H1 (cell line): ENCODE measurements around the gene OCEL1. TPM values are rescaled to one million over a fixed set of nuclear protein-coding genes. Genes with fewer than 3 reads are reported as not detected.

Experiments used
- CTCF ChIA-PET: fragments of 300-600 bp; sonication (Branson Sonifier 250); formaldehyde crosslinking; loops from one replicate; lab custom pipeline; 2021; ENCODE audit not compliant: partially characterized antibody; lab: Charles Lee
- POLR2A ChIA-PET: fragments of 300-600 bp; sonication (Branson Sonifier 250); formaldehyde crosslinking; loops from one replicate; lab custom pipeline; 2021; ENCODE audit warnings: inconsistent platforms; ENCODE audit not compliant: partially characterized antibody; lab: Charles Lee
- DNase-seq, 2 experiments: peaks; one replicate each; pipeline versions ENCODE4 v3.0.0 to v3.0.0-alpha.2; 2010 to 2022; ENCODE audit warnings: low spot score in 2 of 2, low read depth in 1 of 2, mixed read lengths in 1 of 2
- FAIRE-seq: peaks from 2 replicates; lab custom pipeline; 2011; peaks lifted over from hg19 to GRCh38; lab: Jason Lieb, UNC
- H2AFZ ChIP-seq: 2 replicates; pipeline ENCODE4 v1.8.1; 2012; ENCODE audit warnings: low read length, inconsistent platforms
- H2AK5ac ChIP-seq: 2 replicates; pipeline ENCODE4 v1.6.1; 2013; ENCODE audit warnings: low read depth, low read length
- H2BK120ac ChIP-seq: replicated peaks from 2 replicates; pipeline ENCODE3; 2013; ENCODE audit warnings: low read depth, low read length, inconsistent platforms
- H2BK12ac ChIP-seq: 2 replicates; pipeline ENCODE4 v1.6.1; 2013; ENCODE audit warnings: low read depth, low read length
- H2BK15ac ChIP-seq: 2 replicates; pipeline ENCODE4 v1.6.1; 2013; ENCODE audit warnings: low read length
- H2BK20ac ChIP-seq: 2 replicates; pipeline ENCODE4 v1.6.1; 2013; ENCODE audit warnings: low read length
- H2BK5ac ChIP-seq: 2 replicates; pipeline ENCODE4 v1.6.1; 2013; ENCODE audit warnings: low read depth, low read length
- H3K14ac ChIP-seq: 2 replicates; pipeline ENCODE4 v1.6.1; 2013; ENCODE audit warnings: inconsistent platforms; ENCODE audit not compliant: insufficient read length
- H3K18ac ChIP-seq: 2 replicates; pipeline ENCODE4 v1.6.1; 2013; ENCODE audit warnings: low read length; ENCODE audit errors: extremely low read depth
- H3K23ac ChIP-seq: 2 replicates; pipeline ENCODE4 v1.6.1; 2013; ENCODE audit warnings: inconsistent platforms; ENCODE audit not compliant: insufficient read length
- H3K23me2 ChIP-seq: 2 replicates; pipeline ENCODE4 v1.6.1; 2013; ENCODE audit warnings: low read depth, low read length
- H3K27ac ChIP-seq: 2 replicates; pipeline ENCODE4 v1.6.1; 2011; ENCODE audit warnings: low read depth, low read length, inconsistent platforms
- H3K27me3 ChIP-seq, 4 experiments: replicated peaks in 1 of 4; 1 replicate in 1 of 4; 2 replicates in 3 of 4; pipeline versions ENCODE4 v1.6.1 to v1.8.1; 2011 to 2013; ENCODE audit warnings: low read length in 3 of 4, mild to moderate bottlenecking in 3 of 4, inconsistent platforms in 2 of 4, mixed read lengths in 2 of 4, moderate library complexity in 1 of 4; ENCODE audit not compliant: control insufficient read depth in 3 of 4, insufficient read depth in 3 of 4; ENCODE audit errors: extremely low read depth in 1 of 4
- H3K36me3 ChIP-seq, 4 experiments: 2 replicates each; pipeline versions ENCODE4 v1.6.1 to v1.8.1; 2011 to 2013; ENCODE audit warnings: mild to moderate bottlenecking in 4 of 4, low read length in 3 of 4, moderate library complexity in 2 of 4, control low read depth in 1 of 4, inconsistent platforms in 1 of 4; ENCODE audit not compliant: insufficient read depth in 4 of 4, control insufficient read depth in 2 of 4
- H3K4ac ChIP-seq: replicated peaks from 2 replicates; pipeline ENCODE3; 2013; ENCODE audit warnings: low read length, low read depth, mixed read lengths, inconsistent platforms; ENCODE audit not compliant: insufficient read length
- H3K4me1 ChIP-seq, 4 experiments: replicated peaks in 1 of 4; 1 replicate in 1 of 4; 2 replicates in 3 of 4; pipeline versions ENCODE4 v1.6.1 to v1.8.1; 2011 to 2013; ENCODE audit warnings: low read length in 3 of 4, inconsistent platforms in 2 of 4, mixed read lengths in 1 of 4; ENCODE audit not compliant: insufficient read depth in 4 of 4, control insufficient read depth in 3 of 4
- H3K4me2 ChIP-seq, 2 experiments: 2 replicates each; pipeline versions ENCODE4 v1.6.1 to v1.8.1; 2011 to 2013; ENCODE audit warnings: low read depth in 2 of 2, low read length in 2 of 2, control low read depth in 1 of 2, inconsistent platforms in 1 of 2, mild to moderate bottlenecking in 1 of 2; ENCODE audit not compliant: insufficient read depth in 1 of 2
- H3K4me3 ChIP-seq, 4 experiments: fragments of 200-600, 300-600 bp in 1 of 4; sonication (generic), shearing (Covaris generic), sonication (Bioruptor Twin) in 1 of 4; 2 replicates each; pipeline versions ENCODE4 v1.5.1 to v1.8.1; 2011 to 2016; ENCODE audit warnings: low read length in 4 of 4, low read depth in 3 of 4, control low read depth in 2 of 4, inconsistent platforms in 2 of 4, mild to moderate bottlenecking in 2 of 4, mixed read lengths in 1 of 4, moderate library complexity in 1 of 4; ENCODE audit not compliant: insufficient read depth in 2 of 4; ENCODE audit errors: extremely low read depth in 1 of 4
- H3K56ac ChIP-seq: replicated peaks from 2 replicates; pipeline ENCODE3; 2013; ENCODE audit warnings: low read depth, mild to moderate bottlenecking, mixed read lengths, low read length, inconsistent platforms; ENCODE audit not compliant: insufficient read length
- H3K79me1 ChIP-seq: 2 replicates; pipeline ENCODE4 v1.6.1; 2013; ENCODE audit warnings: low read depth, low read length, control low read depth
- H3K79me2 ChIP-seq, 2 experiments: 2 replicates each; pipeline versions ENCODE4 v1.6.1 to v1.8.1; 2012 to 2013; ENCODE audit warnings: low read length in 2 of 2, mild to moderate bottlenecking in 2 of 2, inconsistent platforms in 1 of 2; ENCODE audit not compliant: insufficient read depth in 2 of 2, control insufficient read depth in 1 of 2
- H3K9ac ChIP-seq, 4 experiments: replicated peaks in 1 of 4; 1 replicate in 1 of 4; 2 replicates in 3 of 4; pipeline versions ENCODE4 v1.6.1 to v1.8.1; 2011 to 2013; ENCODE audit warnings: low read depth in 3 of 4, low read length in 3 of 4, control low read depth in 2 of 4, mild to moderate bottlenecking in 2 of 4, moderate library complexity in 2 of 4, inconsistent platforms in 1 of 4; ENCODE audit errors: extremely low read depth in 1 of 4
- H3K9me3 ChIP-seq, 2 experiments: 2 replicates each; pipeline versions ENCODE4 v1.6.1 to v1.8.1; 2012 to 2013; ENCODE audit warnings: mild to moderate bottlenecking in 2 of 2, moderate library complexity in 2 of 2, control low read depth in 1 of 2, inconsistent platforms in 1 of 2, low read depth in 1 of 2, low read length in 1 of 2, mixed read lengths in 1 of 2; ENCODE audit not compliant: insufficient read depth in 2 of 2
- H4K20me1 ChIP-seq, 2 experiments: replicated peaks in 1 of 2; 2 replicates each; pipeline versions ENCODE3 to v1.8.1; 2011 to 2013; ENCODE audit warnings: inconsistent platforms in 2 of 2, low read length in 2 of 2, mild to moderate bottlenecking in 1 of 2; ENCODE audit not compliant: insufficient read depth in 2 of 2, control insufficient read depth in 1 of 2
- H4K5ac ChIP-seq: 2 replicates; pipeline ENCODE4 v1.6.1; 2013; ENCODE audit warnings: low read length, low read depth, mixed read lengths, inconsistent platforms; ENCODE audit not compliant: insufficient read length
- H4K8ac ChIP-seq: 2 replicates; pipeline ENCODE4 v1.8.0; 2013; ENCODE audit warnings: mild to moderate bottlenecking, moderate library complexity, low read length, inconsistent platforms; ENCODE audit not compliant: insufficient read depth; ENCODE audit errors: extremely low read depth
- H4K91ac ChIP-seq: replicated peaks from 2 replicates; pipeline ENCODE3; 2013; ENCODE audit warnings: low read length, mixed read lengths, inconsistent platforms; ENCODE audit not compliant: insufficient read length
- CBX8 ChIP-seq: fragments of 300-800, 300-1000 bp; sonication (generic); IDR thresholded peaks from 2 replicates; pipeline ENCODE4 v1.7.1; 2016; ENCODE audit warnings: low read depth, low read length, borderline replicate concordance
- CHD1 ChIP-seq: IDR thresholded peaks from 2 replicates; pipeline ENCODE4 v1.6.1; 2012; ENCODE audit warnings: low read depth, low read length, improper control_type of control experiment
- EP300 ChIP-seq, 2 experiments: IDR thresholded peaks; 1 replicate in 1 of 2; 2 replicates in 1 of 2; pipeline ENCODE4 v1.6.1; 2011 to 2012; ENCODE audit warnings: low read depth in 2 of 2, low read length in 2 of 2, mild to moderate bottlenecking in 2 of 2, borderline replicate concordance in 1 of 2, inconsistent platforms in 1 of 2, moderate library complexity in 1 of 2
- GTF2F1 ChIP-seq: IDR thresholded peaks from 2 replicates; pipeline ENCODE4 v1.6.1; 2012; ENCODE audit warnings: low read depth, low read length, improper control_type of control experiment, borderline replicate concordance
- KDM4A ChIP-seq: IDR thresholded peaks from one replicate; pipeline ENCODE4 v1.7.1; 2012; ENCODE audit warnings: low read depth, mild to moderate bottlenecking, moderate library complexity, low read length, inconsistent platforms; ENCODE audit not compliant: severe bottlenecking
- KDM5A ChIP-seq: fragments of 200-600 bp; IDR thresholded peaks from 2 replicates; pipeline ENCODE4 v1.7.1; 2012; ENCODE audit warnings: mild to moderate bottlenecking, low read length, inconsistent platforms, mixed read lengths
- MAFK ChIP-seq: IDR thresholded peaks from 2 replicates; pipeline ENCODE4 v1.6.1; 2012; ENCODE audit warnings: low read depth, mild to moderate bottlenecking, improper control_type of control experiment, low read length
- NANOG ChIP-seq: IDR thresholded peaks from 2 replicates; pipeline ENCODE4 v1.6.1; 2011; ENCODE audit warnings: low read length, low read depth, mild to moderate bottlenecking, inconsistent platforms; ENCODE audit not compliant: insufficient read depth, poor library complexity, severe bottlenecking
- POLR2A ChIP-seq, 2 experiments: IDR thresholded peaks; 1 replicate in 1 of 2; 2 replicates in 1 of 2; pipeline ENCODE4 v1.6.1; 2011; ENCODE audit warnings: low read depth in 2 of 2, low read length in 2 of 2, mild to moderate bottlenecking in 2 of 2; ENCODE audit errors: control extremely low read depth in 1 of 2
- RBBP5 ChIP-seq: IDR thresholded peaks from 2 replicates; pipeline ENCODE4 v1.7.1; 2012; ENCODE audit warnings: low read depth, mild to moderate bottlenecking, inconsistent platforms, low read length, moderate library complexity, borderline replicate concordance
- SIRT6 ChIP-seq: IDR thresholded peaks from one replicate; pipeline ENCODE4 v1.7.1; 2012; ENCODE audit warnings: low read length, inconsistent platforms
- TBP ChIP-seq: IDR thresholded peaks from 2 replicates; pipeline ENCODE4 v1.6.1; 2011; ENCODE audit warnings: low read depth, low read length, improper control_type of control experiment
- ZNF274 ChIP-seq: IDR thresholded peaks from 2 replicates; pipeline ENCODE4 v1.7.0; 2012; ENCODE audit warnings: low read length, borderline replicate concordance; ENCODE audit errors: extremely low read depth
- WGBS, 2 experiments: shearing (Covaris generic) in 1 of 2; methylation state at CpG; one replicate each; pipeline versions ENCODE4 v1.1.6 to v1.1.7; 2013 to 2015; ENCODE audit warnings: low lambda C conversion rate in 2 of 2, mixed read lengths in 2 of 2, inconsistent platforms in 1 of 2, low coverage in 1 of 2, missing lambda C conversion rate in 1 of 2; ENCODE audit not compliant: insufficient replicate concordance in 2 of 2, insufficient coverage in 1 of 2, insufficient read length in 1 of 2; ENCODE audit errors: extremely low coverage in 1 of 2, missing lambda C conversion rate in 1 of 2; 5-methylcytosine and 5-hydroxymethylcytosine counted together
- polyA plus RNA-seq, 7 experiments: library from polyadenylated mRNA; depleted of rRNA in 3 of 7; stranded (reverse) in 5 of 7; unstranded in 2 of 7; fragments of >200 nt in 5 of 7; fragments of 200-250 nt in 2 of 7; gene quantifications; 1 replicate in 5 of 7; 2 replicates in 1 of 7; 4 replicates in 1 of 7; pipeline versions ENCODE4 v1.2.1 to v1.2.3, GENCODE V29; 2011 to 2013; ENCODE audit warnings: missing spikeins in 2 of 7, mixed read lengths in 2 of 7
- total RNA-seq: library from RNA; stranded (reverse); fragmentation: NEBNext Ultra II Directional; extraction: Animal tissue kit (Norgen Biotek cat#: 25700); gene quantifications from 2 replicates; pipeline ENCODE4 v1.2.1, GENCODE V29; 2021
- TF ChIP-seq, protein P1 (sequence below): IDR thresholded peaks from 2 replicates; pipeline ENCODE4 v1.6.1; 2012; ENCODE audit warnings: inconsistent platforms

OCEL1 gene
- total and polyA plus RNA-seq, 2 of the 8 experiments (the other 6 are each of a cell fraction or from before 2014, with no cell fraction given): 13.3 to 32.6 TPM

GRCh38 chr19:17195106-17195505 lies 30.9 kb upstream of the OCEL1 start:
- H3K9me3 ChIP-seq: no peaks in the 10 kb centered on the region
- H2BK120ac ChIP-seq: no peak overlapping the region
- H2BK5ac ChIP-seq: no peak overlapping the region
- H3K79me1 ChIP-seq: no peaks in the 10 kb centered on the region
- no peak overlapping the region for H3K23ac ChIP-seq
- no peaks in the 10 kb centered on the region for H3K79me2 ChIP-seq
- peaks cover 2% of the 10 kb centered on the region; the same call in 1 of the 2 replicates for H3K23me2 ChIP-seq
- H2BK12ac ChIP-seq: no peak overlapping the region
- no peak overlapping the region for H4K91ac ChIP-seq
- no peak overlapping the region for H4K5ac ChIP-seq
- H3K4me3 ChIP-seq: no peak overlapping the region
- H3K9ac ChIP-seq: no peak overlapping the region
- CTCF ChIA-PET: no interaction called here
- H4K20me1 ChIP-seq: peaks cover 3 to 5% of the 10 kb centered on the region in 2 experiments
- 96% methylated on average over 23 of the region's 23 CpGs; no CpG with 5 or more reads in 1 of the 2 experiments for WGBS, 2 experiments
- no peak overlapping the region for H3K4me2 ChIP-seq
- no peak overlapping the region for H3K14ac ChIP-seq
- FAIRE-seq (no peak), DNase-seq (no peak)
- H2BK20ac ChIP-seq: no peak overlapping the region
- H3K4me1 ChIP-seq: no peaks in the 10 kb centered on the region; a peak in 2 of 7 replicates
- H3K18ac ChIP-seq: no peak overlapping the region
- no peak overlapping the region for H4K8ac ChIP-seq
- no peak overlapping the region for H3K4ac ChIP-seq
- H3K56ac ChIP-seq: no peak overlapping the region
- H3K36me3 ChIP-seq: peaks cover 13 to 36% (median 20%) of the 10 kb centered on the region in 4 experiments
- no peak overlapping the region for H2AK5ac ChIP-seq
- no peak overlapping the region for H2AFZ ChIP-seq
- POLR2A ChIA-PET: interaction anchor here (1.5 kb wide), 1 partner anchor 14 kb away, joined by 5 read pairs; no protein-coding TSS in a partner anchor
- H3K27ac ChIP-seq: no peak overlapping the region
- no peak overlapping the region for H2BK15ac ChIP-seq
- H3K27me3 ChIP-seq: no peaks in the 10 kb centered on the region
- TF ChIP-seq KDM5A: no peak
- TF ChIP-seq SIRT6: no peak
- no peak for TF ChIP-seq TBP
- TF ChIP-seq MAFK: no peak
- TF ChIP-seq CHD1: no peak
- no peak for TF ChIP-seq CBX8
- TF ChIP-seq EP300 (IDR thresholded peaks at IDR 0.05; ENCODE audit: borderline replicate concordance in 1 of 2, low read depth in 2 of 2, low read length in 2 of 2): no peak
- no peak for TF ChIP-seq KDM4A
- TF ChIP-seq, protein P1, sequence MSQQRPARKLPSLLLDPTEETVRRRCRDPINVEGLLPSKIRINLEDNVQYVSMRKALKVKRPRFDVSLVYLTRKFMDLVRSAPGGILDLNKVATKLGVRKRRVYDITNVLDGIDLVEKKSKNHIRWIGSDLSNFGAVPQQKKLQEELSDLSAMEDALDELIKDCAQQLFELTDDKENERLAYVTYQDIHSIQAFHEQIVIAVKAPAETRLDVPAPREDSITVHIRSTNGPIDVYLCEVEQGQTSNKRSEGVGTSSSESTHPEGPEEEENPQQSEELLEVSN: no peak
- TF ChIP-seq NANOG: no peak
- TF ChIP-seq GTF2F1: no peak
- no peak for TF ChIP-seq ZNF274
- no peak for TF ChIP-seq RBBP5
- no peak for TF ChIP-seq POLR2A (IDR thresholded peaks at IDR 0.05; ENCODE audit: control extremely low read depth in 1 of 2, low read depth in 2 of 2, low read length in 2 of 2)
